Panc1 (cell line): ENCODE results near the gene ZNF79.

Source experiments
- POLR2AphosphoS5 ChIP-seq: IDR thresholded peaks from 2 replicates; pipeline ENCODE4 v1.6.1; 2012; ENCODE audit warnings: mild to moderate bottlenecking, low read depth, low read length, moderate library complexity
- TF ChIP-seq, protein P1 (sequence below): fragments of 450-650 bp; IDR thresholded peaks from 2 replicates; pipeline ENCODE4 v1.5.1; 2017; ENCODE audit warnings: mild to moderate bottlenecking
- TF ChIP-seq, protein P2 (sequence below), 2 experiments: IDR thresholded peaks; 2 replicates each; pipeline ENCODE4 v1.6.1; 2011 to 2012; ENCODE audit warnings: low read depth in 2 of 2, control low read depth in 1 of 2, low read length in 1 of 2, mild to moderate bottlenecking in 1 of 2, moderate library complexity in 1 of 2; ENCODE audit not compliant: insufficient read depth in 1 of 2

DNA sequence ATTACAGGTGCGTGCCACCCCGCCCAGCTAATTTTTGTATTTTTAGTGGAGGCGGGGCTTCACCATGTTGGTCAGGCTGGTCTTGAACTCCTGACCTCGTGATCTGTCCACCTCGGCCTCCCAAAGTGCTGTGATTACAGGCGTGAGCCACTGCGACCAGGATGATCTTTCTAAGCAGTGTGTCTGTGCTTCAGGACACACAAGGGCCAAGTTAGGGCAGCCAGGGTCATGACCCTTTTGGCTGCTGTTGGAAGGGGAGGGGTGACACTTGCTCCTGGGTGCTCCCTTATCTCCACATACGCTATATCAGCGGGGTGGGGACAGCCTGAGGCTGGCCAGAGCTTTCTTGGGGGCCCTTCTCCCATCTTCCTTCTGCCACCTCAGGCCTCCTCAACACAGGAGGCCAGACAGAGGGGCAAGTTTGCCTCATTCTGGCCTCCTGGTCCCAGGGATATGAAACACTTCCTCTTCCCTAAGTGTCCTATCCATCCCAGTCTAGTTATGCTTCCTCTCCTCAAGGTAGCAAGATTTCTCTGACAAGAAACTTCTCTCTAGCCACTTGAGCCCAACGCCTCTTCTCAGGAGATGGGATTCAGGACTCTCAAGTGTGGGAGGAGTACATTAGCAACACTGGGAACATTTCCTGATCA, 1.9 kb upstream of the ZNF79 start:
- TF ChIP-seq, protein P1, sequence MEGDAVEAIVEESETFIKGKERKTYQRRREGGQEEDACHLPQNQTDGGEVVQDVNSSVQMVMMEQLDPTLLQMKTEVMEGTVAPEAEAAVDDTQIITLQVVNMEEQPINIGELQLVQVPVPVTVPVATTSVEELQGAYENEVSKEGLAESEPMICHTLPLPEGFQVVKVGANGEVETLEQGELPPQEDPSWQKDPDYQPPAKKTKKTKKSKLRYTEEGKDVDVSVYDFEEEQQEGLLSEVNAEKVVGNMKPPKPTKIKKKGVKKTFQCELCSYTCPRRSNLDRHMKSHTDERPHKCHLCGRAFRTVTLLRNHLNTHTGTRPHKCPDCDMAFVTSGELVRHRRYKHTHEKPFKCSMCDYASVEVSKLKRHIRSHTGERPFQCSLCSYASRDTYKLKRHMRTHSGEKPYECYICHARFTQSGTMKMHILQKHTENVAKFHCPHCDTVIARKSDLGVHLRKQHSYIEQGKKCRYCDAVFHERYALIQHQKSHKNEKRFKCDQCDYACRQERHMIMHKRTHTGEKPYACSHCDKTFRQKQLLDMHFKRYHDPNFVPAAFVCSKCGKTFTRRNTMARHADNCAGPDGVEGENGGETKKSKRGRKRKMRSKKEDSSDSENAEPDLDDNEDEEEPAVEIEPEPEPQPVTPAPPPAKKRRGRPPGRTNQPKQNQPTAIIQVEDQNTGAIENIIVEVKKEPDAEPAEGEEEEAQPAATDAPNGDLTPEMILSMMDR = no peak
- TF ChIP-seq POLR2AphosphoS5 = no peak
- TF ChIP-seq, protein P2, sequence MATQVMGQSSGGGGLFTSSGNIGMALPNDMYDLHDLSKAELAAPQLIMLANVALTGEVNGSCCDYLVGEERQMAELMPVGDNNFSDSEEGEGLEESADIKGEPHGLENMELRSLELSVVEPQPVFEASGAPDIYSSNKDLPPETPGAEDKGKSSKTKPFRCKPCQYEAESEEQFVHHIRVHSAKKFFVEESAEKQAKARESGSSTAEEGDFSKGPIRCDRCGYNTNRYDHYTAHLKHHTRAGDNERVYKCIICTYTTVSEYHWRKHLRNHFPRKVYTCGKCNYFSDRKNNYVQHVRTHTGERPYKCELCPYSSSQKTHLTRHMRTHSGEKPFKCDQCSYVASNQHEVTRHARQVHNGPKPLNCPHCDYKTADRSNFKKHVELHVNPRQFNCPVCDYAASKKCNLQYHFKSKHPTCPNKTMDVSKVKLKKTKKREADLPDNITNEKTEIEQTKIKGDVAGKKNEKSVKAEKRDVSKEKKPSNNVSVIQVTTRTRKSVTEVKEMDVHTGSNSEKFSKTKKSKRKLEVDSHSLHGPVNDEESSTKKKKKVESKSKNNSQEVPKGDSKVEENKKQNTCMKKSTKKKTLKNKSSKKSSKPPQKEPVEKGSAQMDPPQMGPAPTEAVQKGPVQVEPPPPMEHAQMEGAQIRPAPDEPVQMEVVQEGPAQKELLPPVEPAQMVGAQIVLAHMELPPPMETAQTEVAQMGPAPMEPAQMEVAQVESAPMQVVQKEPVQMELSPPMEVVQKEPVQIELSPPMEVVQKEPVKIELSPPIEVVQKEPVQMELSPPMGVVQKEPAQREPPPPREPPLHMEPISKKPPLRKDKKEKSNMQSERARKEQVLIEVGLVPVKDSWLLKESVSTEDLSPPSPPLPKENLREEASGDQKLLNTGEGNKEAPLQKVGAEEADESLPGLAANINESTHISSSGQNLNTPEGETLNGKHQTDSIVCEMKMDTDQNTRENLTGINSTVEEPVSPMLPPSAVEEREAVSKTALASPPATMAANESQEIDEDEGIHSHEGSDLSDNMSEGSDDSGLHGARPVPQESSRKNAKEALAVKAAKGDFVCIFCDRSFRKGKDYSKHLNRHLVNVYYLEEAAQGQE (IDR thresholded peaks at IDR 0.05; ENCODE audit: insufficient read depth in 1 of 2, low read depth in 2 of 2, low read length in 1 of 2) = no peak
